Measurements from ENCODE around the gene CFAP299.

CFAP299 gene

GRCh38 chr4:80521438-80521837 is 185.9 kb downstream of the CFAP299 start:
- DNase-seq (ENCODE audit: low spot score), result no peak

- no peak for DNase-seq (ENCODE audit: low spot score)
Observed at GRCh38 chr4:80526697-80527096, 191.2 kb downstream of the CFAP299 start.

- DNase-seq (ENCODE audit: low spot score), result no peak
Observed at GRCh38 chr4:80529026-80529425, 193.5 kb downstream of the CFAP299 start.

- DNase-seq (ENCODE audit: low spot score), result no peak
Observed at GRCh38 chr4:80532674-80533333, 197.3 kb downstream of the CFAP299 start.

- no peak for DNase-seq (ENCODE audit: low spot score)
Observed at GRCh38 chr4:80535551-80535950, 200.0 kb downstream of the CFAP299 start.

- no peak for DNase-seq (ENCODE audit: low spot score)
Observed at GRCh38 chr4:80538276-80538926, 202.9 kb downstream of the CFAP299 start.

- DNase-seq (ENCODE audit: low spot score), result no peak
Observed at GRCh38 chr4:80539190-80539589, 203.7 kb downstream of the CFAP299 start.

GRCh38 chr4:80540349-80540748 is 204.8 kb downstream of the CFAP299 start:
- no peak for DNase-seq (ENCODE audit: low spot score)

- no peak for DNase-seq (ENCODE audit: low spot score)
Observed at GRCh38 chr4:80540785-80541469, 205.4 kb downstream of the CFAP299 start.

- no peak for DNase-seq (ENCODE audit: low spot score)
Observed at GRCh38 chr4:80542747-80543146, 207.2 kb downstream of the CFAP299 start.

GRCh38 chr4:80560337-80560736 is 224.8 kb downstream of the CFAP299 start:
- DNase-seq (ENCODE audit: low spot score), result no peak

- DNase-seq (ENCODE audit: low spot score), result no peak
Observed at GRCh38 chr4:80566203-80566872, 230.8 kb downstream of the CFAP299 start.

GRCh38 chr4:80568891-80569290 is 233.4 kb downstream of the CFAP299 start:
- DNase-seq (ENCODE audit: low spot score), result no peak

GRCh38 chr4:80576796-80577195 is 241.3 kb downstream of the CFAP299 start:
- DNase-seq (ENCODE audit: low spot score), result no peak

- no peak for DNase-seq (ENCODE audit: low spot score)
Observed at GRCh38 chr4:80578001-80578400, 242.5 kb downstream of the CFAP299 start.

- DNase-seq (ENCODE audit: low spot score), result no peak
Observed at GRCh38 chr4:80585542-80585941, 250.0 kb downstream of the CFAP299 start.

- DNase-seq (ENCODE audit: low spot score), result no peak
Observed at GRCh38 chr4:80586716-80587115, 251.2 kb downstream of the CFAP299 start.

GRCh38 chr4:80587871-80588385 is 252.4 kb downstream of the CFAP299 start:
- no peak for DNase-seq (ENCODE audit: low spot score)

GRCh38 chr4:80592950-80593349 is 257.4 kb downstream of the CFAP299 start:
- no peak for DNase-seq (ENCODE audit: low spot score)

- no peak for DNase-seq (ENCODE audit: low spot score)
Observed at GRCh38 chr4:80594701-80595100, 259.2 kb downstream of the CFAP299 start.

GRCh38 chr4:80608281-80608980 is 272.9 kb downstream of the CFAP299 start:
- DNase-seq (ENCODE audit: low spot score), result no peak

- no peak for DNase-seq (ENCODE audit: low spot score)
Observed at GRCh38 chr4:80610199-80610598, 274.7 kb downstream of the CFAP299 start.

All from hematopoietic multipotent progenitor cell treated with erythropoietin and hydrocortisone succinate and interleukin-3 and kit ligand, for 15 days (in vitro differentiated cells).